A673 (cell line): ENCODE data around the gene GFPT1. TPM values are rescaled to one million over a fixed set of nuclear protein-coding genes. Genes with fewer than 3 reads are reported as not detected.

Experiments
- BruUV-seq: library from RNA; stranded (reverse); fragments of 400-500 nt; replicated peaks from 2 replicates; lab custom pipeline; 2021; lab: Mats Ljungman, UMichigan
- CTCF ChIA-PET: fragments of 300-600 bp; sonication (Branson Sonifier 250); formaldehyde crosslinking; loops from one replicate; lab custom pipeline; 2022; ENCODE audit warnings: antibody characterized with exemption; lab: Charles Lee
- POLR2A ChIA-PET: fragments of 300-600 bp; sonication (Branson Sonifier 250); formaldehyde crosslinking; loops from one replicate; lab custom pipeline; 2022; ENCODE audit warnings: antibody characterized with exemption; ENCODE audit not compliant: low non-redundant PET; lab: Charles Lee
- DNase-seq: peaks from one replicate; pipeline ENCODE4 v3.0.0-alpha.2; 2015; ENCODE audit warnings: low spot score
- H3K27ac ChIP-seq: fragments of 200-600 bp; sonication (generic); 2 replicates; pipeline ENCODE4 v1.5.1; 2016; ENCODE audit warnings: mixed run types, low read depth, mild to moderate bottlenecking, mixed read lengths, antibody characterized with exemption, low read length; ENCODE audit not compliant: poor library complexity, severe bottlenecking
- H3K27me3 ChIP-seq: fragments of 200-600 bp; sonication (generic); replicated peaks from 2 replicates; pipeline ENCODE4 v1.6.1; 2017; ENCODE audit warnings: mixed run types, low read depth, mild to moderate bottlenecking, mixed read lengths, antibody characterized with exemption, low read length; ENCODE audit not compliant: insufficient read depth, poor library complexity
- H3K36me3 ChIP-seq: fragments of 200-600 bp; sonication (generic); 2 replicates; pipeline ENCODE4 v1.6.1; 2016; ENCODE audit warnings: mixed run types, mild to moderate bottlenecking, mixed read lengths, antibody characterized with exemption, low read length; ENCODE audit not compliant: insufficient read depth, poor library complexity, severe bottlenecking
- H3K4me1 ChIP-seq: fragments of 200-600 bp; sonication (generic); 2 replicates; pipeline ENCODE4 v1.6.1; 2017; ENCODE audit warnings: mixed run types, mild to moderate bottlenecking, mixed read lengths, antibody characterized with exemption, low read length; ENCODE audit not compliant: insufficient read depth, poor library complexity, severe bottlenecking
- H3K4me3 ChIP-seq: fragments of 200-600 bp; sonication (generic); 2 replicates; pipeline ENCODE4 v1.5.1; 2016; ENCODE audit warnings: low read depth, mixed run types, mild to moderate bottlenecking, mixed read lengths, low read length; ENCODE audit not compliant: poor library complexity, severe bottlenecking
- H3K9me3 ChIP-seq: fragments of 200-600 bp; sonication (generic); 2 replicates; pipeline ENCODE4 v1.6.1; 2016; ENCODE audit warnings: mixed run types, low read depth, mild to moderate bottlenecking, mixed read lengths, antibody characterized with exemption, low read length; ENCODE audit not compliant: poor library complexity, severe bottlenecking
- CTCF ChIP-seq: fragments of 300-800, 200-600 bp; sonication (generic); conservative IDR thresholded peaks from 2 replicates; pipeline ENCODE4 v1.5.1; 2017; ENCODE audit warnings: low read depth, mild to moderate bottlenecking, antibody characterized with exemption, low read length, moderate library complexity, mixed read lengths
- EZH2 ChIP-seq: fragments of 200-600 bp; sonication (generic); IDR thresholded peaks from 2 replicates; pipeline ENCODE4 v1.6.1; 2017; ENCODE audit warnings: borderline replicate concordance, low read depth, mild to moderate bottlenecking, mixed read lengths, antibody characterized with exemption, low read length; ENCODE audit not compliant: poor library complexity, severe bottlenecking
- intact Hi-C: fragments of 100-400 bp; cut with micrococcal nuclease; formaldehyde crosslinking; loops from one replicate; pipeline ENCODE4 v1.10.0; 2022; ENCODE audit not compliant: unreplicated experiment
- total RNA-seq: library from RNA; stranded (reverse); gene quantifications from 2 replicates; pipeline ENCODE4 v1.2.3, GENCODE V29; 2021

GFPT1 gene
- total RNA-seq, 1 experiment from 2014 or later, result 53.0 TPM

GRCh38 chr2:69298862-69299261, 88.2 kb downstream of the GFPT1 start:
- TF ChIP-seq CTCF (no peak), EZH2 (no peak)
- Histone ChIP-seq H3K36me3 (no peaks in the 10 kb centered on the region), H3K9me3 (peaks cover 4% of the 10 kb centered on the region), H3K27me3 (no peaks in the 10 kb centered on the region), H3K4me1 (peaks cover 6% of the 10 kb centered on the region), H3K4me3 (no peak overlapping the region), H3K27ac (no peak overlapping the region)
- no TSS peak for BruUV-seq
- DNase-seq, result no peak
- ChIA-PET POLR2A (no interaction called here), CTCF (no interaction called here)
- intact Hi-C loops, result no loop called here

DNA sequence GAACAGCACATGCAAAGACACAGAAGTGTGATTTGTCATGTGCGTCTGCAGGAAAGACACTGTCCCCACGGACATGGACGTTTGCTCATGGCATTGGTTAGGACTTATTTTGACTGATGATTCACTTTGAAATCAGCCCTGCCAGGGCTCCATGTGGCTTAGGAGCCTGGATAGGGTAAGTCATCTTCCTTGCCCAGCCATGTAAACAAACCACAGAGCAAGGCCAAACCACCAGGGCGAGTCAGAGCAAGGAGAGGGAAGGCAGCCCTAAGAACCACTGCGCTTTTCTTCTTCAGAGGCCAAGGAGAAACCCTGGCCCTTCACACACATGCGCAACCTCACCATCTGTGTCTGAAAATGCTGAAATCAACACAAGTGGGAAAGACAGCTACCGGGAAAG, 88.8 kb downstream of the GFPT1 start:
- Histone ChIP-seq H3K27ac (no peak overlapping the region), H3K9me3 (no peaks in the 10 kb centered on the region), H3K36me3 (no peaks in the 10 kb centered on the region), H3K27me3 (no peaks in the 10 kb centered on the region), H3K4me1 (peaks cover 6% of the 10 kb centered on the region), H3K4me3 (no peak overlapping the region)
- ChIA-PET CTCF (no interaction called here), POLR2A (no interaction called here)
- intact Hi-C loops, result no loop called here
- TF ChIP-seq EZH2 (no peak), CTCF (no peak)
- DNase-seq, result no peak
- BruUV-seq, result no TSS peak

- Histone ChIP-seq H3K27me3 (no peaks in the 10 kb centered on the region), H3K9me3 (no peaks in the 10 kb centered on the region), H3K4me1 (peaks cover 6% of the 10 kb centered on the region), H3K36me3 (no peaks in the 10 kb centered on the region), H3K27ac (no peak overlapping the region), H3K4me3 (no peak overlapping the region)
- no TSS peak for BruUV-seq
- CTCF ChIA-PET, result no interaction called here
- TF ChIP-seq EZH2 (no peak), CTCF (no peak)
- DNase-seq, result no peak
- intact Hi-C loops, result no loop called here
- POLR2A ChIA-PET, result no interaction called here
These were observed 89.8 kb downstream of the GFPT1 start for GRCh38 chr2:69297216-69297615.
